GM18868 (cell line): ENCODE results near the gene PPIF.

Source experiments
- ATAC-seq: cut with Tn5 transposase; IDR thresholded peaks from one replicate; pipeline ENCODE4 v1.9.1; 2021; ENCODE audit warnings: mild to moderate bottlenecking, moderate library complexity; ENCODE audit not compliant: unreplicated experiment

PPIF gene

DNA sequence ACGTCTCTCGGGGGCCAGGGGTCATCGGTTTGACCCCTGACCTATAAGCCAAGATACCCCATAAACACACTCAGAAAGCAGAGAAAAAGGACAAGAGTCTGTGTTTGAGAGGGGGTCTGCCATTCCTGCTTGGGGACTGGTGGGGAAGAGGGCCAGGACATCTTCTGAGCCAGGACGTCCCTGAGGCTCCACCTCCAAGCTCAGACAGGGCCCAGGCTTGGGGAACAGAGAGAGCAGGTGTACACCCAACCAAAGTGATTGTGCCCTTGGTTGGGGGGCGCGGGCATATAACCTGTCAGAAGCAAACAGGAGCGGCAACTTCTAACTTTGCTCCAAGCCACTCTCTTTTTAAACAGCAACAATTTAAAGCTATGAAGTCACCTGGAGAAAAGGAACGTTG lies 33.9 kb upstream of the PPIF start:
- ATAC-seq, result no peak

- no peak for ATAC-seq
Observed at GRCh38 chr10:79313911-79314439, 33.3 kb upstream of the PPIF start.

- no peak for ATAC-seq
Observed at GRCh38 chr10:79314761-79315601, 32.3 kb upstream of the PPIF start.

DNA sequence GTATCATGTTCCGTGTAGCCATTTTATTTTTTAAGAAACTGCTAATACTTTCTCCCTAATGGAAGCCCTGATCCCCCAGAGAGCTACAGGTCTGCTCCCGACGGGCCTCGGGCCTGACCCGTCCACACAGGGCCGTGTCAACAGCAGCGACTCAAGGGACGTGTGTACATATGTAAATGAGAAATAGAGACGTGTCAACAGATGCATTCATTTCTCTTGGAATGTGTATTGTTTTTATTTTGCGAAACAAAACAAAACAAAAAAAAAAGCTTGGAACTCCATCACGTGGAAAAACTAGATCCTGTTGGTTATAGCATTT lies 31.7 kb upstream of the PPIF start:
- no peak for ATAC-seq

DNA sequence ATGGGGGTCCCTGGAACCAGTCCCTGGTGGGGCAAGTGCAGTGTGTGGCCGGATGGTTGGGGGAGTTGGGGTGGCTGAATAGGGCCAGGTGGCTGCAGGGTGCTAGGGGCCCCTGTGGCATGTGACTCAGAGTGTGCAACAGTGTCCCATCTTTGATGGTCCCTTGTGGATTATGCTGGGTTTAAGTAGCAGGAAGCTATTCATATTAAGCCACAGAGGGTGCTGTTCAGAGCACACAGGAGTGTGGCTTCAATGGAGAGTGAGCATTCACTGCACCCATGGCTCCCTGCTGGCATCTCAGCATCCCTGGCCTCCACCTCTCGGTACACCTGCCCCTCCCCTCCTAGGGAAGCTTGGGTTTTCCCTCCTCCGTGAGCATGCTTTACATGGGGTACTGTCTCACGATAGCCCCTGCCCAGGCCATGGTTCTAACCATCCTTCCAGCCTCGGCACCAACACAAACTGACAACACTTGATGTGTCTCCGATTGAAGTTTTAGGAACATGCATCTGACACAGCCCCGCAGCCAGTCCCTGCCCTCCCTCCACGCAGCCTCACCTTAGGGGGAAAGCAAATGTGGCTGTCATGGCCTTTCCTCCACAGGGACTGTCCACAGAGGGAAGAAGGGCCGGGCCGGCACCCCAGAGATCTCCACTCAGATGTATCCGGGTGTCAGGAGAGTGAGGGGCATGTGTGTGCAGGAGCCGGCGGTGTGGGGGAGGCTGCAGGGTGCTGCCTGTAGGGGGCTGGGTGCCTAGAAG lies 30.4 kb upstream of the PPIF start:
- peak; percentile 74 for ATAC-seq

- ATAC-seq, result no peak
Observed at GRCh38 chr10:79318369-79318768, 28.9 kb upstream of the PPIF start.

DNA sequence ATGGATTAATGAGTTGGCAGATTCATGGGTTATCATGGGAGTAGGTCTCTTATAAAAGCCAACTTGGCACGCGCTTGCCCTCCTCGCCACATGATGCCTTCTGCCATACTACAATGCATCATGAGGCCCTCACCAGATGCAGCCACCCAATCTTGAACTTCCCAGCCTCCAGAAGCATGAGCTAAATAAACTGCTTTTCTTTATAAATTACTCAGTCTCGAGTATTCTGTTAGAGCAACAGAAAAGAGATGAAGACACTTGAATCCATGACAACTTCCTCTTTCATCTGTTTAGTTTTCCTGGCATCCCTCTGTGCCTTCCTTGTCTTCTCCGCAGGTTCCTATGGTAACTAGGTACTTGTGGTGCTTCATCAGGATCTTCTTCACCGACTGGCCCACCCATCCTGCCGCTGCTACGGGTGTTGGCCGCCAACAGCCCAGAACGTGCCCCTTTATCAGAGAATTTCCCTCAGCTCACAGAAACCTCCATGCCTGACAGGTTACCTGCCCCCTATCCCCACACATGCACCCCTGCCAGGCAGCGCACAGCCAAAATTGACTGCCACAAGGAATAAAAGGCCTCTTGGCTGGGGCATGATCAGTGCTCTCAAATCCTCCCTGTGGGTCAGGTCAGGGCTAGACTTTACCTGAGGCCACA lies 28.0 kb upstream of the PPIF start:
- no peak for ATAC-seq

- ATAC-seq, result no peak
Observed at GRCh38 chr10:79320316-79320715, 27.0 kb upstream of the PPIF start.

- ATAC-seq, result no peak
Observed at GRCh38 chr10:79320820-79321493, 26.3 kb upstream of the PPIF start.

DNA sequence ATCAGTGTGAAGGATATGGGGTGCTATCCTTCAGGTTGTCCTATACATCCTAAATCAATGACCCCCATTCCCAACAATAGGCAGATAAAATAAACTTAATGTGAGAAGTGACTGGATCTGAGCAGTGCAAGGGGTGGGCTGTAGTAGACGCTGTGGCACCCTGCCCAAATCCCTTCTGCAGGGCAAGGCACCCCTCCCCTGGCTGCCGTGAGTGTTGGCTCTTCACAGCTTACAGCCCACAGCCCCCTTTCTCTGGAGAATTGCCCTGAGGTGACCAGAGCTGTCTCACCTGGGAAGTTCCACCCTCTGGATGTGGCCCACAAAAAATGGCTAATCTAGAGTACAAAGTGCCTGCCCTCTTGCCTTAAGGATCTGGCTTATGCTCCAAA lies 25.8 kb upstream of the PPIF start:
- ATAC-seq, result no peak

GRCh38 chr10:79321951-79322350 lies 25.3 kb upstream of the PPIF start:
- no peak for ATAC-seq

DNA sequence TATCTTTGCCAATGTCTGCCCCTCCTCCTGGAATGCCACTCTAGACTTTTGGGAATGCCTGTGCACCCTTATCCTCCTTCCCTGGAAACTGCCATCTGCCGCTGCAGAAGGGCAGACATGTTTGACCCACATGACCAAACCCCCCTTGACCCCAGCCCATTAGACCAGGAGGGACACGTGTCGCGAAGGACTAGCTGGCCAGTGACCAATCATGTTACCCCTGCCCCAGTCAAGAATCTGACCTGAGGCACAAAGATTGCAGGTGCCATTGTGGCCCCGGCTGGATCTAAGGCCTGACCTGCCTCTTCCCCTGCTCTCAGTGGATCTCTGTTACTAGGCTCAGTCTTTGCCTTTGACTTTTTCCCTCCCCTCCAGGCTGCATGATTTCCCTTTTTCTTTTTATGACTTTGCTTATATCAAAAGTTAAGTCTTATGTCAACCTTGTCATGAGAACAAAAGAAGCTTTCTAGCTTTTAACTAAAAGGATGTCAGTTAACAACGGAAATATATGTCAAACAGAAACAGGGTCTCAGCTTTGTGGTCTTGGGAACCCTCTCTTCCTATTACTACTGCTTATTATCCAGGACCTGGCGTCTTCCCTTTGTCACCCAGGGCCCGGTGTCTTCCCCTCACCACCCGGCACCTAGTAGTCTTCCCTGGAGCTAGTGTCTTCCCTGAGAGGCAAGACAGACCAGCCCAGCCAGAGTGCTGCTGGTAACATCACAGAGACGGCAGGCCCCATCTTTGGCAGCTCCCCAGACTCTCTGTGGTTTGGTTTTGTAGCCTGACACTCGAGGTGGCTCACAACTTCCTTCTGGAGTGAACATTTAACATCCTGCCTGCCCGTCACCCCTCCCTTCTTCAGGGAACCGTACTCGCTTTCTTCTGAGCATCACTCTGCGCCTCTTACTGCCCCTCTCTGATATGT lies 24.4 kb upstream of the PPIF start:
- ATAC-seq, result peak; percentile 63

GRCh38 chr10:79323602-79324001 lies 23.7 kb upstream of the PPIF start:
- no peak for ATAC-seq

DNA sequence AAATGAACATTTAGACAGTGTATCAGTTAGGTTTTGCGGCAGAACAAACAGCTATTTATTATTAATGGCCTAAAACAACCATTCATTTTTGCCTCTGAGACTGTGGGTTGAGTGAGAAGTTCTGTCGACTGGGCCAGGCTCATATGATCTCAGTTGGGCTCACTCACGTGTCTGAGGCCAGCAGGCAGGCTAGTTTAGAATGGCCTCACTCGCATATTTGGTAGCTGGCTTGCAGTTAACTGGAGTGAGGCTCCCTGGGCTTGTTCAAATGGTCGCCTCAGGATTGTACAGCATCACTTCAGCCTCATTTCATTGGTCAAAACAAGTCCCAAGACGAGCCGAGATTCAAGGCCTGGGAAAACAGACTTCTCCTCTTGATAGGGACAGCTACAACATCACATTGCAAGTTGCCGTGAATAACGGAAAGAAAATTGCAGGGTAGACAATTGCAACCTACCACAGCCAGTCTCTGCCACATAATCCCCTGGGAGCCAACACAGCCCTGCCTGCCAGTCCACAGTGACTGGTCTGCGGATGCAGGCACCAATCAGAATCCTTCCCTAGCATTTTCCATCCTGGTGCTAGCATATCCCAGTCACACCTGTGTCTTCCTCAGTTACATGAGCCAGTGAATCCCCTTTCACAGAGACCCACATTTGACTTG lies 23.1 kb upstream of the PPIF start:
- ATAC-seq, result no peak

- ATAC-seq, result no peak
Observed at GRCh38 chr10:79326361-79327089, 20.7 kb upstream of the PPIF start.

GRCh38 chr10:79327090-79327457 lies 20.2 kb upstream of the PPIF start:
- ATAC-seq, result peak; percentile 26

DNA sequence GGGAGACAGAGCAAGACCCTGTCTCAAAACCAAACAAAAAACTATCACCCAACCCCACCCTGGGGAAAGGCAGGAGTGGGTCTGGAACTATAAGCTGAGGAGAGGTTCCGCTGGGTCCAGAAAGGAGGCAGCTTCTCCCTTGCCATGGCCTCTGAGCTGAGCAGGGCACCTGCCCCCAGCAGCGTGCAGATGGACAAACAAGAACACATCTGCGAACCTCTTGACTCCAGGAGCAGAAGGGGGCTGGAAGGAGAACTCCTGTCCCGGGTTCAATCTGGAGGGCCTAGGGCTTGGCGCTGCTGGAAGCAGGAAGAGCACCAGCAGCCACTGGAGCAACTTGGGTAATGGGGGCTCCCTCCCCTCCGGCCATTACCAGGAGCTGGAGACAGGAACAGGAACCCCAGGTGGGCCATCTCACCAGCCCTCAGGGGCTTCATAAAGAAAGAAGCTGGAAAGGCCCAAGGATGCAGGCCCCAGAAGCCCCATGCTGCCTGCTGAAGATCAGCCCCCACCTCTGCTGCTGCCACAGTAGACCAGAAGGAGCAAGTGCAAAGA lies 19.0 kb upstream of the PPIF start:
- ATAC-seq, result no peak

DNA sequence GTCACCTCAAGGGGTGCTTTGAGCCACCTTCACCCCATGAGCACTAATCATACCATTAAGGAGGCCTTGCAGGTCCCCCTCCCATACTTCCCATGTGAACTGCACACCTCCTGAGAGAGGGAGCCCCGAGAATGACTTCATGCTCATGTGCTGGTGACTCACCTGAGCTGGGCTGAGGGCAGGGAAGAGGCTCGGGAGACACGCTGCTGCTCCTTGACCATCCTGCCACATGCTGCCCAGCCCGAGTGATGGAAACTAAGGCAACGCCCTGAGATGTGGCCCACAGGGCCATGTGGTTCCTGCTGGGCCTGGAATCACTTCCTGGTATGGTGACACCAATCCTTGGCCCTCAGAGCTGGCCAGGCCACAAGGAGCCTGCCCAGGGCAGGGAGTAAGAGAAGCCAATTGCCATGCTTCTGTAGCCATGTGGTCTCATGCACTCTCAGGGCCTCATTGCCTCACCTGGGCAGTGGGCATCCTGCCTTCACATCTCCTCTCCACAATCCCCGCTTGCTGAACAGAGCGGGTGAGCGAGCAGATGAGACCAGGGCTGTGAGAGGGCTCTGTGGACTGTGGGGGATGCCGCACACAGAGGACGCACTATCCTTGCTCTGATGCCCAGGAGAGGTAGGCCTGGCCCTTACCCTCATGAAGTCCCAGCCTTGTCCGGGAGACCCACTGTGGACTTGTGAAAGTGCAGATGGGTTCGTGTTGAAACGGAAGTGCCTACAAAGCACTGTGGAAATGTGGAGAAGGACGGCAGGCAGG lies 18.3 kb upstream of the PPIF start:
- ATAC-seq, result no peak
